Activated T-helper 1 cell treated with anti-CD3 and anti-CD28 coated beads, Interleukin-12 subunit alpha, Interleukin-12 subunit beta, Interleukin-2, Interleukin-4 antibody, amounts not matched to agents 30 ng/mL and 10 ng/mL and 1 ng/mL, durations not matched to agents 14 hours and 24 hours and 36 hours (primary cell): ENCODE measurements around the gene CATSPERD. TPM values are rescaled to one million over a fixed set of nuclear protein-coding genes. Genes with fewer than 3 reads are reported as not detected.

Experiments used
- DNase-seq: peaks from one replicate; pipeline ENCODE4 v3.0.0; 2021; ENCODE audit warnings: low spot score
- H3K27ac Mint-ChIP-seq: one replicate; pipeline ENCODE4 v1.8.0; 2021; ENCODE audit warnings: mild to moderate bottlenecking, mixed read lengths
- H3K27me3 Mint-ChIP-seq: one replicate; pipeline ENCODE4 v1.8.0; 2022; ENCODE audit warnings: mild to moderate bottlenecking, moderate library complexity, mixed read lengths; ENCODE audit not compliant: insufficient read depth
- H3K36me3 Mint-ChIP-seq: one replicate; pipeline ENCODE4 v1.8.0; 2021; ENCODE audit warnings: low read depth, mixed read lengths
- H3K4me1 Mint-ChIP-seq: one replicate; pipeline ENCODE4 v1.8.0; 2021; ENCODE audit warnings: low read depth, mixed read lengths
- H3K4me3 Mint-ChIP-seq: one replicate; pipeline ENCODE4 v1.8.0; 2021; ENCODE audit warnings: mild to moderate bottlenecking, moderate library complexity, mixed read lengths
- H3K9me3 Mint-ChIP-seq: one replicate; pipeline ENCODE4 v1.8.0; 2021; ENCODE audit warnings: mixed read lengths
- intact Hi-C: fragments of 100-400 bp; cut with micrococcal nuclease; formaldehyde crosslinking; loops from one replicate; pipeline ENCODE4 v1.15.1; 2024
- total RNA-seq: library from RNA; stranded (reverse); gene quantifications from 2 replicates; pipeline ENCODE4 v1.2.3, GENCODE V29; 2022

Gene CATSPERD
- total RNA-seq, 1 donor from 2014 or later, result not detected

DNA sequence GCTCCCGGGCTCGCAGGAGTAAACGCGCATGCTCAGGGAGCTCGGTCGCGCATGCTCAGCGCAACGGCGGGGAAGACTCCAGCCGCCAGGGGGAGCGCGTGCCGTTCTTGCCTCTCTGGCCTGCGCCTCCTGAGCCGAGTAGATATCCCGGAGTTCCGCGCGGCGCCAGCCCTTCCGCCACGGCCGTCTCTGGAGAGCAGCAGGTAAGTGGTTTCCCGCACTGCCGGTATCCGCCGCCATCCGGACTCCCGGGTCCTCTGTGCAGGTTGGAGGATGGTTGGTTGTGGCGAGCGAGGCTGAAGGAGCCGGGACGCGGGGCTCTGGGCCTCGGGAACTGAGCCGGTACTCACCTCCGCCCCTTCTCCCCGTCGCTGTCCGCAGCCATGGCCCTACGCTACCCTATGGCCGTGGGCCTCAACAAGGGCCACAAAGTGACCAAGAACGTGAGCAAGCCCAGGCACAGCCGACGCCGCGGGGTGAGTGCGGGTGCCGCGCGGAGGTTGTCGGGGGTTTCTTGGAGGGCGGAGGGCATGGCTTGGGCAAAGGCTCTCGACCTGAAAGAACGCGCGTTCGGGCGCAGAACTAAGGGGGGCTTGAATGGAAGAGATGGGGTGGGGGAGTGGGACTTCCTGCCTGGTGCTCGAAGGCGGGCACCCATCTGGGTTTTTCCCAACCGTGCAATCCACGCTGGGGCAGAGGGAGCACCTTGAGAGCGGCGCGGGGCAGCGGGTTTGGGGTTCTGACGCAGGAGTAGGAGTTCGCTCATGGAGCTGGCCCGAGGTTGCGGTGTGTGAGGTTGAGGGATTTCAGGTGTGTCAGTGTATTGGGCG, 30.1 kb upstream of the CATSPERD start, which contains the start of gene RPL36:
Gene RPL36 (plus strand): TSS at position 171 of the 830 bp plus-strand sequence. CDS start 213 bp downstream, at position 384.
- intact Hi-C loops, result loop anchor here (1.0 kb wide), 3 partner anchors 10 to 100 kb away; partner anchors contain the start of genes CATSPERD, LONP1 and MICOS13
- Mint-ChIP-seq H3K27me3 (no peaks in the 10 kb centered on the region), H3K27ac (peak within 1 kb of the TSS; percentile 95), H3K9me3 (no peaks in the 10 kb centered on the region), H3K4me1 (peaks cover 9% of the 10 kb centered on the region), H3K36me3 (peaks cover 37% of the 10 kb centered on the region), H3K4me3 (peak within 1 kb of the TSS; percentile 99)
- peak; percentile 98 for DNase-seq

DNA sequence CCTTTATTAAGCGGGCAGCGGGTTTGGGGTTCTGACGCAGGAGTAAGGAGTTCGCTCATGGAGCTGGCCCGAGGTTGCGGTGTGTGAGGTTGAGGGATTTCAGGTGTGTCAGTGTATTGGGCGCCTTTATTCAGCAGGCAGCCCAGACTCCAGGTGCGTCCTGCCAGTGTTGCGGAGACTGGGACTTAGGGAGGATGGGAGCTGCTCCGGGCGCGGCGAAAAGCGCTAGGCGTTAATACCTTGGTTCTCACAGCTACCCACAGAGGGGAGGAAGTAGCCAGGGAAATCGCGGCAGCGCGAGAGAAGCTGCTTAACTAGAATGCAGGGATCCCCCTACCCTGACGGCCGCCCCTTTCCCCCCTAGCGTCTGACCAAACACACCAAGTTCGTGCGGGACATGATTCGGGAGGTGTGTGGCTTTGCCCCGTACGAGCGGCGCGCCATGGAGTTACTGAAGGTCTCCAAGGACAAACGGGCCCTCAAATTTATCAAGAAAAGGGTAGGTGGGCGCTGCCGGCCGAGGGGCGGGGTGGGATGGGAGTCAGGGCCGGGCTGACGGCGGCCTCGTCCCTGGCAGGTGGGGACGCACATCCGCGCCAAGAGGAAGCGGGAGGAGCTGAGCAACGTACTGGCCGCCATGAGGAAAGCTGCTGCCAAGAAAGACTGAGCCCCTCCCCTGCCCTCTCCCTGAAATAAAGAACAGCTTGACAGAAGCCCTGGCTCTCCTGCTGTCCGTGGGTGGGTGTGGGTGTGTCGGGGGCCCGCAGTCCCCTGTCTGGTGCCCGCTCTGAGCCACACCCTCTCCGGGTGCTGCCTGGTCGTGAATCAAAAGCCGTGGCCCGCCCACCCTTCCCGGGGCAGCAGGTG, 29.2 kb upstream of the CATSPERD start:
- no peaks in the 10 kb centered on the region for H3K9me3 Mint-ChIP-seq
- no peaks in the 10 kb centered on the region for H3K27me3 Mint-ChIP-seq
- H3K4me1 Mint-ChIP-seq, result peaks cover 9% of the 10 kb centered on the region
- peak overlapping the region; percentile 95 for H3K27ac Mint-ChIP-seq
- H3K4me3 Mint-ChIP-seq, result peak overlapping the region; percentile 99
- no peak for DNase-seq
- intact Hi-C loops, result loop anchor here (1.0 kb wide), 3 partner anchors 11 to 99 kb away; partner anchors contain the start of genes CATSPERD, LONP1 and MICOS13
- peaks cover 37% of the 10 kb centered on the region for H3K36me3 Mint-ChIP-seq

DNA sequence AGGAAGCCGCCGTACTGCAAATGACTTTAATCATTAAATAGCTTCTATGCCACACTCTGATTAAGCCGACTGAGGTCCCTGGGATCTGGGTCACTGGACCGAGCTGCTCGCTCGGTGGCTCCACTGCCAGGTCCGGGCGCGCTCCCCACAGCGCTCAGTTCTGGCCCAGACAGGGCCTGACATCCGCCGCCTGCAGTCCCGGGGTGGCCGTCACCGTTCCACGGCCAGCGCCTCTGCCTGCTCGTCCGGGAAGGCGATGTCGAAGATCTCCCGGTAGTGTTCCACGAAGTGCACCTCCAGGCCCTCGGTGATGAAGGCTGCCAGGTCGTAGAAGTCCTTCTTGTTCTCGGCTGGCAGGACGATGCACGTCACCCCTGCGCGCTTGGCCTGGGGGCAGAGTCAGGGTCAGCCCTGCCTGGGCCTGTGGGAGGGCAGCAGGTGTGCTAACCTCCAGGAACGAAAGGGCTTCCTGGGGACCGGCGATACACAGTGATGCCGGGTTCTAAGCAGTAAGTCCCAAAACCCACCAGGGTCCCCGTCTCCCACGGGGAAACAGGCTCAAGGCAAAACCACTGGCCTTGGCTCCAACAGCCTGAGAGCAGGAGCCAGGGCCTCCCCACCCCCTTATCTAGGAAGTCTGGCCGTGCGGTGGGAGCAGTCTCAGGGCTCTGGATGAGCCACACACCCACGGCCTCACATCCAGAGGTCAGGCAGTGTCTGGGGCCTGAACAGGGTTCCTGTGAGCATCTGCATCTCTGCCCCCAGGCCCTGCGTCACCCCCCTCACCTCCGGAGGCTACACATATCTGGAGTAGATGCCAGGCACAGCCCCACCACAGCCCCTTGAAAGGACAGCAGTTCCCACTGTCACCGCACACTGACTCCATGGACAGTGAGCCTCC, 28.4 kb upstream of the CATSPERD start:
- H3K9me3 Mint-ChIP-seq, result no peaks in the 10 kb centered on the region
- no peak for DNase-seq
- no peaks in the 10 kb centered on the region for H3K27me3 Mint-ChIP-seq
- peak overlapping the region; percentile 99 for H3K4me3 Mint-ChIP-seq
- peaks cover 9% of the 10 kb centered on the region for H3K4me1 Mint-ChIP-seq
- intact Hi-C loops, result no loop called here
- H3K36me3 Mint-ChIP-seq, result peaks cover 43% of the 10 kb centered on the region
- peak overlapping the region; percentile 65 for H3K27ac Mint-ChIP-seq

DNA sequence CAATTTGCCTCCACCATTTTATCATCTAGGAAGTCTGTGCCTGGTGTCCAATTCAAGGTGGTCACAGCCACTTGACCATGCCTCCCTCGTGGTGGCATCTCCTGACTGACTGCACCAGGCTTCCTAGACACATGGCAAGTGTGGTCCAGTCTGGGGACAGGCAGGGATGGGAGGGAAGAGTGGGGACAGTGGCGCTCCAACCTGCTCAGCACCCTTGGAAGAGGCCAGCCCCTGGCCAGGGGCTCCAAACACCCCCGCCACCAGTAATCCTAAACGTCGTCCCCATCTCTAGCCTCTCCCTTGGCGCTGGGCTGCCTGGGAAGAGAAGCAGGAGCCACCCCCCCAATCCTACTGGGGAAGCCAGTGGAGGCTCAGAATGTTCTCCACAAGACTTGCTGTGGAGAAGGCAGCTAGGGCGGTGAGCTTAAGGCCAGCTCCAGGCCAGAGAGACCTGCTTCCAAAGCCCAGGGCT, 27.7 kb upstream of the CATSPERD start:
- Mint-ChIP-seq H3K27me3 (no peaks in the 10 kb centered on the region), H3K27ac (peak overlapping the region; percentile 65), H3K4me1 (peaks cover 9% of the 10 kb centered on the region), H3K9me3 (no peaks in the 10 kb centered on the region), H3K36me3 (peaks cover 45% of the 10 kb centered on the region), H3K4me3 (peak overlapping the region; percentile 99)
- intact Hi-C loops, result no loop called here
- DNase-seq, result no peak

DNA sequence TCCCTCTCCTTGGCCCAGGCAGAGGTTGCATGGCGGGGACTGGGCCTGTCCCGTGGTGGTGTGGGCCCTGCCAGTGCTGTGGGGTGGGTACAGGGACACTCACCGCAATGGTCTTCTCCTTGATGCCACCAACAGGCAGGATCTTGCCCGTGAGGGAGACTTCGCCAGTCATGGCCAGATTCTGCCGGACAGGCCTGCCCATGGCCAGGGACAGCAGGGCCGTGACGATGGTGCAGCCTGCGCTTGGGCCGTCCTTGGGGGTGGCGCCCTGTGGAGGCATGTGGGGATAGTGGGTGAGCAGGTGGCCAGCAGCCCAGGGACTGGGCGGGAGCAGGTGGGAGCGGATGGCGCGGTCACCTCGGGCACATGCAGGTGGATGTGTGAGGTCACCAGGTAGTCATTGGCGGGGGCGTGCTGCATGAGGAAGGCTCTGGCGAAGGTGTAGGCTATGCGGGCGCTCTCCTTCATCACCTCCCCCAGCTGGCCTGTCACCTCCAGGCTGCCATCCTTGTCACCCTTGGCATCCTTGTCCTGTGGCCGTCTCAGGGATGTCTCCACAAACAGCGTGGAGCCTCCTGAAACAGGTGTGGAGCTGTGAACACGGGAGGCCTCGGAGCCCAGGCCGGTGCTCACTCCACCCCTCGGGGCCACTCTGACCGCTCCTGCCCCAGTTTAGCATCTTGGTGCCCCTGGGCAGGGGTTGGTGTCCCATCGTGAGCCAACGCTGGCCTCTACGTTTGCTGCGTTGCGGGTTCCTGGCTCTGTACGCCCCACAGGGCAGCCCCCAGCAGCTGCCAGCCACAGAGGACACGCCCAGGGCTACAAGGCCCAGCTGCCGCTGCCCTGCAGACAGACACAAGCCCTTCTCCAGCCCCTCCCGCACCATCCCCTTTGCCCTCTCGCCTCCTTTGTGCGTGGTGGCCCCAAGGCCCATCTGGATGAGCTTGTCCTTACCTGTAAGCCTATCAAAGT, 27.0 kb upstream of the CATSPERD start:
- intact Hi-C loops, result no loop called here
- peak overlapping the region; percentile 65 for H3K27ac Mint-ChIP-seq
- peaks cover 9% of the 10 kb centered on the region for H3K4me1 Mint-ChIP-seq
- H3K27me3 Mint-ChIP-seq, result no peaks in the 10 kb centered on the region
- H3K4me3 Mint-ChIP-seq, result peak overlapping the region; percentile 99
- H3K36me3 Mint-ChIP-seq, result peaks cover 45% of the 10 kb centered on the region
- no peak for DNase-seq
- H3K9me3 Mint-ChIP-seq, result no peaks in the 10 kb centered on the region

DNA sequence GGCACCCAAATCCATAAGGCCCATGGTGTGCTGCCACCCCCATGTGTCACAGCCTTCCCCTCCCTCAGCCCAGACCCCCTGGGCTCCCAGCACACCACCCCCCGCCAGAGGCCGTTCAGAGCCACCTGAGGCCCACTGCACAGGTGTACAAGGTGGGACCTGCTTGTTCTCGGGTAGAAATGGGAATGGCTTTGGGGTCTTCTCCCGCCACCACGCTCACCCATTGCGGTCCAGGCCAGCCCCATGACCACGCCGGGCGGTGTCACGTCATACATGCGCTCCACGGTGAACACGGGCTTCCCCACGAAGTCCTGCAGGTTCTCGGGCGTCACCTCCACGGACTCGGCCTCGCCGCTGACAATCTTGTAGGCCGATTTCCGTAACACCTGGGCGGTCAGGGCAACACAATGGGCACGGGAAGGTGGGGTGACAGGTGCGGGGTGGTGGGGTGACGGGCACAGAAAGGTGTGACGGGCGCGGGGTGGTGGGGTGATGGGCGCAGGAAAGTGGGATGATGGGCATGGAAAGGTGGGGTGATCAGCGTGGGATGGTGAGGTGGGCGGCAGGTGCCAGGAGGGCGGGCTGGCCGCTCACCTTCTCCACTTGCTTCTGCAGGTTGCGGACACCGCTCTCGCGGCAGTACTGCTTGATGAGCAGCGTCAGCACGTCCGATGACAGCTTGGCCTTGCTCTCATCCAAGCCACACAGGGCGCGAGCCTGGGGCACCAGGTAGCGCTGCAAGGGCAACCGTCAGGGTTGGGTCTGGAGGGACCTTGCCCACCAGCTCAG, 26.1 kb upstream of the CATSPERD start:
- Mint-ChIP-seq H3K27me3 (no peaks in the 10 kb centered on the region), H3K9me3 (no peaks in the 10 kb centered on the region), H3K4me1 (peaks cover 9% of the 10 kb centered on the region), H3K36me3 (peaks cover 53% of the 10 kb centered on the region), H3K27ac (peak overlapping the region; percentile 63), H3K4me3 (no peak overlapping the region)
- intact Hi-C loops, result no loop called here
- DNase-seq, result no peak

DNA sequence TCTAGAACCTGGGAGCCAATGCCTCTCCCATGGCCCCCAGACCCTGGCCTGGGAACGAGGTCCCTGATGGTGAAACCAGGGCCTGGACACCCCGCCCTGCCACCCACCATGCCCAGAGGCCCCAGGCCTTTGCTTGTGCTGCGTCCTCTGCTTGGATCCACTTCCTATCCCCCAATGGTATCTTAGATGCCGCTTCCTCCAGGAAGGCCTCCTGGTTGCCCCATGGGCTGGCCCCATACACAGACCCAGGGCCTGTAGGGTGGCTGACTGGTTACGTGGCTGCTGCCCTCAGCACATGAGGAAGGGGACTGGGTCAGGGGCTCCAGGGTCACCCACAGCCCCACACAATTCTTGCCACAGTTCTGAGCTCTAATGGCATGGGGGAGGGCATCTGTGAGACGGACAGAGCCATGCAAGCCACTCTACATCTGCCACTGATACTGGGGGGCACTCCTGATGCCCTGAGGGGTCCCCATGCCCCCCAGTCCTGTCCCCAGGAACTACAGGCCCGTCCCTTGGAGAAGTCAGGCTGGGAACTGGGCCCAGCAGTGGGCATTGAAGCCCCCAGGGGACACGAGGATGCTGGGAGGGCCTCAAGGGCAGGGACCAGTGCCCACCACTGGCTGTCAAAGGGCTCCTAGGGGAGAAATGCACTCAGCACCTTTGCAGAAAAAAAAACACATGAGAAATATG, 25.3 kb upstream of the CATSPERD start:
- H3K36me3 Mint-ChIP-seq, result peaks cover 53% of the 10 kb centered on the region
- no peaks in the 10 kb centered on the region for H3K27me3 Mint-ChIP-seq
- no peak overlapping the region for H3K4me3 Mint-ChIP-seq
- no peaks in the 10 kb centered on the region for H3K9me3 Mint-ChIP-seq
- peaks cover 4% of the 10 kb centered on the region for H3K4me1 Mint-ChIP-seq
- no peak overlapping the region for H3K27ac Mint-ChIP-seq
- intact Hi-C loops, result no loop called here
- DNase-seq, result no peak

DNA sequence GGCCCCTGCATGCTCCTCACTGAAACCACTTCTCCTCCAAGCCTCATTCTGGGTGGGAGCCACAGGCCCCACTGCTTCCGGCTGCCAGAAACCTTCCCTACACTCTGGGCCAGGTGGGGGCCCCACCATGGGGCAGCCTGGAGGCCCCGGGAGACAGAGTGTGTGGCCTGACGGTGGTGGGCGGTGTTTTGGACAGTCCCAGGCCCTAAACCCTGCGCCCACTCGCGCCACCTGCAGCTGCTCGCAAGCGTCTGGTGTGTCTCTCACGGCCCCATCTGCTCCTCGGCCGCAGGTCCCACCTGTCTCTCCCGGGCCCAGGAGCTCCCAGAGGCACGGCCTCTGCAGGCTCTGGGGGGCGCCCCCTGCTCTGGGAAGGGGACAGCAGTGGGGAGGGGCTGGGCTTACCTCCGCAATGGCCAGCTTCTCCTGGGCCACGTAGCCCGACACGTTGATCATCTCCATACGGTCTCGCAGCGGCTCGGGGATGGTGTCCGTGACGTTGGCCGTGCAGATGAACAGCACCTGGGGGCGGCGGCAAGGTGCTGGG, 24.7 kb upstream of the CATSPERD start:
- intact Hi-C loops, result no loop called here
- H3K4me1 Mint-ChIP-seq, result peaks cover 4% of the 10 kb centered on the region
- H3K27ac Mint-ChIP-seq, result no peak overlapping the region
- DNase-seq, result no peak
- H3K36me3 Mint-ChIP-seq, result peaks cover 51% of the 10 kb centered on the region
- no peaks in the 10 kb centered on the region for H3K9me3 Mint-ChIP-seq
- H3K27me3 Mint-ChIP-seq, result no peaks in the 10 kb centered on the region
- H3K4me3 Mint-ChIP-seq, result no peak overlapping the region

DNA sequence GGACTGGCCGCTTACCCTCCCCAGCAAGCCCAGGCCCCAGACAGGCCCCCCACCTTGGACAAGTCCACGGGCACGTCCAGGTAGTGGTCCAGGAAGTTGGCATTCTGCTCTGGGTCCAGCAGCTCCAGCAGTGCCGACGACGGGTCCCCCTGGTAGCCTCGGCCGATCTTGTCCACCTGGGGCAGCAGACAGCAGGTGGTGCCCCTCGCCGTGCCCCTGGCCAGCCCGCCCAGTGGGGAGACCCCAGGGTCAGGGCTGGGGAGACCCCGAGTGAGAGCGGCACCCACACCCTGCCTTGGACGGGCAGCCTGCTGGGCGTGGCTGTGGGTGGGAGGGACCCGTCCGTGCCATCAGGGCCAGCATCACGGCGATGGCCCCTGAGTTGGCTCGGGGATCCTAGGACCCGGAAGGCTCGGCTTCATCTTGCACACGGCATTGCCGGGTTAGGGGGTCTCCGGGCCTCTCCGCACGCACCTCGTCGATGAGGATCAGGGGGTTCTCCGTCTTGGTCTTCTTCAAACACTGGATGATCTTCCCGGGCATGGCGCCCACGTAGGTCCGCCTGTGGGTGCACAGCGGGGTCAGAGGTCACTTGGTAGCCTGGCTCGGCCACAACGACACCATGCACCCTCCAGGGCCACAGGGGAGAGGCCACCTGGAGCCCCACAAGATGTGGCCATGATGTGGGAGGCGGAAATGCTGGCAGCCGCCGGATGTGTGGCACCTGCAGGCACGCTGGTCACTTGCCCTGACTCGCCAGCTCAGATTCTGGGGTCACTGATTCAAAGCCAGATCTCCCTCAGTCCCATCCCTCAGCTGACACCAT, 24.0 kb upstream of the CATSPERD start:
- Mint-ChIP-seq H3K27me3 (no peaks in the 10 kb centered on the region), H3K36me3 (peaks cover 51% of the 10 kb centered on the region), H3K27ac (no peak overlapping the region), H3K4me1 (peaks cover 4% of the 10 kb centered on the region), H3K9me3 (no peaks in the 10 kb centered on the region), H3K4me3 (no peak overlapping the region)
- intact Hi-C loops, result no loop called here
- no peak for DNase-seq
